ENCODE data around the gene WDR37. TPM values are rescaled to one million over a fixed set of nuclear protein-coding genes. Genes with fewer than 3 reads are reported as not detected.

WDR37 gene
- total RNA-seq, 1 donor from 2014 or later: 10.9 TPM

DNA sequence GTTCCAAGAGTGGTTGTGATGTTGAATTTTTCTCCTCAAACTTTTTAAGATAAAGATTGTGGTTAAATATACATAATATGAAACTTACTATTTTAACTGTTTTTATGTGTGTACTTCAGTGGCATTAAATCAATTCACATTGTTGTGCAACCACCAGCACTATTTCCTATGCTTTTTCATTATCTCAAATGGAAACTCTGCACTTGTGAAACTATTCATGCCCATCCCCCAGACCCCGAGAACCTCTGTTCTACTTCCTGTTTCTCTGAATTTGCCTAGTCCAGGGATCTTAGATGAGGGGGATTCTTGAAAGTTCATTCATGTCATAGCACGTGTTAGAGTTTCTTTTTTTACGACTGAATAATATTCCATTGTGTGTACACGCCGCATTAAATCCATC, 67.0 kb downstream of the WDR37 start:
- H3K36me3 Mint-ChIP-seq (ENCODE audit: low read depth): peaks cover 43% of the 10 kb centered on the region
- no peaks in the 10 kb centered on the region for H3K9me3 Mint-ChIP-seq (ENCODE audit: low read depth)
- TF ChIP-seq, protein P1, sequence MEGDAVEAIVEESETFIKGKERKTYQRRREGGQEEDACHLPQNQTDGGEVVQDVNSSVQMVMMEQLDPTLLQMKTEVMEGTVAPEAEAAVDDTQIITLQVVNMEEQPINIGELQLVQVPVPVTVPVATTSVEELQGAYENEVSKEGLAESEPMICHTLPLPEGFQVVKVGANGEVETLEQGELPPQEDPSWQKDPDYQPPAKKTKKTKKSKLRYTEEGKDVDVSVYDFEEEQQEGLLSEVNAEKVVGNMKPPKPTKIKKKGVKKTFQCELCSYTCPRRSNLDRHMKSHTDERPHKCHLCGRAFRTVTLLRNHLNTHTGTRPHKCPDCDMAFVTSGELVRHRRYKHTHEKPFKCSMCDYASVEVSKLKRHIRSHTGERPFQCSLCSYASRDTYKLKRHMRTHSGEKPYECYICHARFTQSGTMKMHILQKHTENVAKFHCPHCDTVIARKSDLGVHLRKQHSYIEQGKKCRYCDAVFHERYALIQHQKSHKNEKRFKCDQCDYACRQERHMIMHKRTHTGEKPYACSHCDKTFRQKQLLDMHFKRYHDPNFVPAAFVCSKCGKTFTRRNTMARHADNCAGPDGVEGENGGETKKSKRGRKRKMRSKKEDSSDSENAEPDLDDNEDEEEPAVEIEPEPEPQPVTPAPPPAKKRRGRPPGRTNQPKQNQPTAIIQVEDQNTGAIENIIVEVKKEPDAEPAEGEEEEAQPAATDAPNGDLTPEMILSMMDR (IDR thresholded peaks at IDR 0.05): no peak
- no peak for DNase-seq (ENCODE audit: low spot score)
- no peak overlapping the region for H3K4me3 Mint-ChIP-seq (ENCODE audit: unreplicated experiment)
- H3K27me3 Mint-ChIP-seq (ENCODE audit: low read depth): no peaks in the 10 kb centered on the region
- no peak overlapping the region for H3K27ac Mint-ChIP-seq (ENCODE audit: unreplicated experiment)
- peaks cover 13% of the 10 kb centered on the region for H3K4me1 Mint-ChIP-seq (ENCODE audit: low read depth)

DNA sequence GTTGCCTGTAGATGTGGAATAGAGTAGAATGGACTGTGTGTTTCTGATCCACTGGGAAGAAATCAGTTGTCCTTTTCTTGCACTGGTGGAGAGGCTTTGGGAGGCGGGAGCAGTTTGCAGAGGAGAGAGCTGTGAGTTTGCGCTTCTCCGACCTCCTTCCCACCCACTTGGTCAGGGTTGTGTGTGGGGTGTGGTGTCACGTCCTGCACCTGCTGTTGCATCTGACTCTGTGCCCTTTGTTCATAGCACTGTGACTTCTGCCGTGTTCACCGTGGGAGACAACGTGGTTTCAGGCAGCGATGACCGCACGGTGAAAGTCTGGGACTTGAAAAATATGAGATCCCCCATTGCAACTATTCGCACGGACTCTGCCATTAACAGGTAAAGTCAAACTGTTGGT, 67.8 kb downstream of the WDR37 start:
- peaks cover 13% of the 10 kb centered on the region for H3K4me1 Mint-ChIP-seq (ENCODE audit: low read depth)
- no peak overlapping the region for H3K4me3 Mint-ChIP-seq (ENCODE audit: unreplicated experiment)
- TF ChIP-seq, protein P1 (IDR thresholded peaks at IDR 0.05): no peak
- no peak overlapping the region for H3K27ac Mint-ChIP-seq (ENCODE audit: unreplicated experiment)
- no peaks in the 10 kb centered on the region for H3K27me3 Mint-ChIP-seq (ENCODE audit: low read depth)
- no peak for DNase-seq (ENCODE audit: low spot score)
- H3K36me3 Mint-ChIP-seq (ENCODE audit: low read depth): peaks cover 41% of the 10 kb centered on the region
- H3K9me3 Mint-ChIP-seq (ENCODE audit: low read depth): no peaks in the 10 kb centered on the region

DNA sequence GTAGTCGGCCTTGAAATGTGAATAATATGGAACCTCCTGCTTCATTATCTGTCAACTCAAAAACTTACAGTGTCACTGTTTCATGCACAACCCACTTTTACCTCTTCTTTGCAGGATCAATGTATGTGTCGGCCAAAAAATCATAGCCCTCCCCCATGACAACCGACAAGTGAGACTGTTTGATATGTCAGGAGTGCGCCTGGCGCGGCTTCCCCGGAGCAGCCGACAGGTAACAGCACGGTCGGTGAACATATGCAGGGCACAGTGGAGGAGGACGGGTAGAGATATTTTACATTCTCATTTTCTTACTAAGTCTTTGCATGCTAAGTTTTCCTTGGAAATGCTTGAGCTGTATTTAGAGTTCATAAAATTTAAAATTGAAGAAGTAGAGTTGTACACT, 68.6 kb downstream of the WDR37 start:
- Mint-ChIP-seq H3K4me1 (ENCODE audit: low read depth) (peaks cover 13% of the 10 kb centered on the region), H3K4me3 (ENCODE audit: unreplicated experiment) (no peak overlapping the region), H3K27ac (ENCODE audit: unreplicated experiment) (no peak overlapping the region), H3K9me3 (ENCODE audit: low read depth) (no peaks in the 10 kb centered on the region), H3K27me3 (ENCODE audit: low read depth) (no peaks in the 10 kb centered on the region), H3K36me3 (ENCODE audit: low read depth) (peaks cover 45% of the 10 kb centered on the region)
- DNase-seq (ENCODE audit: low spot score): no peak
- TF ChIP-seq, protein P1 (IDR thresholded peaks at IDR 0.05): no peak

DNA sequence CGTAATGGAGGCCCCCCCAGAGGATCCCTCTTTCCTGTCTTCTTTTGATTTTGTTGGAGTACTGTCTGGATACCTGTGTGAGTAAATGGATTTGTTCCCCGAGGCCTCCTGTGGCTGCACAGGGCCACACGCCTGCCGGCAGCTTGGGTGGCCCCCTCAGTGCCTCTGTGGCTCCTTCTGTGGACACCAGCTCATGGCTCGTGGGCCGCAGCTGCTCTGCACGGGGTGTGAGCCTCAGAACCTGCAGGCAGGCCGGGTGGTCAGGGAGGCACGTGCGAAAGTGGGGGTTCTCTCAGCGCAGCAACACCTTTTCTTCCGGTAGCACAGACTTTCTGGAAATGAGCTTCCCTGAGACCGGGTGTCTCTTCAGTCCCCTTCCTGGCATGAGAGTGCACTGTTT, 70.3 kb downstream of the WDR37 start:
- no peak for DNase-seq (ENCODE audit: low spot score)

DNA sequence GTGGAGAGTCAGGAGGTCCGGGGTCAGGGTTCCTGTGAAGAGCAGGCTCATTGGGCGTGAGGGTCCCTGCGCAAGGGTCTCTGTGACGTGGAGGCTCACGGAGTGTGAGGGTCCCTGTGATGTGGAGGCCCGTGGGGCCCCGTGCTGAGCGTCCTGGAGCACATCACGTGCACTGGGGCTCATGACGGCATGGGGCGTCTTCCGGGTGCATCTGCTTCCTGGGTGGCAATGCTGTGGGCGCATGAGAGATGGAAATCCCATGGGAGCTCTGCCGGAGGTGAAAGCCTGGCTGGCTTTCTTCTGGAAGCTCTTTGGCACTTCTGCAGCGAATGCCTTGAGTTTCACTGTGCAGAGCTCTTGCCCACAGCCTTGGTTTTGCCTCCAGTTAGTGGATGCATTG, 71.4 kb downstream of the WDR37 start:
- H3K4me3 Mint-ChIP-seq (ENCODE audit: unreplicated experiment): no peak overlapping the region

More for the DNA sequence above, 70.3 kb downstream of the WDR37 start:
- Mint-ChIP-seq H3K9me3 (ENCODE audit: low read depth) (no peaks in the 10 kb centered on the region), H3K27ac (ENCODE audit: unreplicated experiment) (no peak overlapping the region), H3K27me3 (ENCODE audit: low read depth) (no peaks in the 10 kb centered on the region), H3K4me3 (ENCODE audit: unreplicated experiment) (no peak overlapping the region), H3K36me3 (ENCODE audit: low read depth) (peaks cover 52% of the 10 kb centered on the region), H3K4me1 (ENCODE audit: low read depth) (peaks cover 13% of the 10 kb centered on the region)
- TF ChIP-seq, protein P1 (IDR thresholded peaks at IDR 0.05): no peak

More for the DNA sequence above, 71.4 kb downstream of the WDR37 start:
- peaks cover 49% of the 10 kb centered on the region for H3K36me3 Mint-ChIP-seq (ENCODE audit: low read depth)
- TF ChIP-seq, protein P1 (IDR thresholded peaks at IDR 0.05): no peak
- no peak for DNase-seq (ENCODE audit: low spot score)
- H3K9me3 Mint-ChIP-seq (ENCODE audit: low read depth): no peaks in the 10 kb centered on the region
- no peak overlapping the region for H3K27ac Mint-ChIP-seq (ENCODE audit: unreplicated experiment)
- no peaks in the 10 kb centered on the region for H3K27me3 Mint-ChIP-seq (ENCODE audit: low read depth)
- H3K4me1 Mint-ChIP-seq (ENCODE audit: low read depth): peaks cover 12% of the 10 kb centered on the region
